ENCODE data around the gene AEBP1.

Gene AEBP1

DNA sequence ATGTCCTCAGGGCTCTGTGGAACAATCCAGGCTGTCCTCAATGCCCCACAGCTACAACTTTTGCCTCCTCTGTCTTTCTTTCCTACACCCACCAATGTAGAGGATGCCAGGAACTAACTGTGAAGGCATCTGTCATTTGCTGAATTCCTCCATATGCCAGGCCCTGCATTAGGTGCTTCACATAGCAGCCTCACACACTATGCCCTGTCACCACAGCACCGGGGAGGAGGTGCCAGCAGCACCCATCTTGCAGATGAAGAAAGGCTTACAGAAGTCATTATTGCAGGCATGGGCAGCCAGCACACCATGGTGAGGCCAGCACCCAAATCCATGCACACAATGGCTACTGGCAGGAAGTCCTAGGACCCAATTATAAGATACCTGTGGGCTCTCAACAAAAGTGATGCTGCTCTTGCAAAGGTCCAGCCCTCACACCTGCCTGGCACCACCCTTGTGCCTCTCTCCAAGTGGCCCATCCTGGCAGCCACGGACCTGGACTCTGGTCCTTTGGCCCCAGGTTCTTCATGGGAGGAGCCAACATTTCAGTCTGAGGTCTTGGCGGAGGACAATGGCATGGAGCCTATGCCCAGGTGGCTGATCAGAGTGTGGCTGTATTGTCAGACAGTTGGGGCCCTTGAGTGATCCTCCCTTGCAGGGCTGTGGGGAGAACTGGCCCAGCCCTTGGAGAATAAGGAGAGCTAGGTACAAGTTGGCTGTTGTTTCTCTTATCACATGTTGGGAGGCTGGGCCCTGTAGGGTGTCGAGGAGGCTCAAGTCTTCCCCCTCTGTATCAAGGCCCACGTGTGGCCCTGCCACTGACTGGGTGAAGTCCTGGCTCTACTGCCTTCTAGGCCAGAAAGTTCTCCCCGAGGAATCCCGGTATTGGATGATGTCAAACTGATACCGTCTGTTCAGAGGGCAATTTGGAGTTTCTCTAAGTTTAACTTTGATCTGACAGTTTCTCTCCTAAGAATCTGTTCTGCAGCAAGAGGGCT, 51.3 kb downstream of the AEBP1 start:
- DNase-seq (ENCODE audit: low spot score): no peak

DNA sequence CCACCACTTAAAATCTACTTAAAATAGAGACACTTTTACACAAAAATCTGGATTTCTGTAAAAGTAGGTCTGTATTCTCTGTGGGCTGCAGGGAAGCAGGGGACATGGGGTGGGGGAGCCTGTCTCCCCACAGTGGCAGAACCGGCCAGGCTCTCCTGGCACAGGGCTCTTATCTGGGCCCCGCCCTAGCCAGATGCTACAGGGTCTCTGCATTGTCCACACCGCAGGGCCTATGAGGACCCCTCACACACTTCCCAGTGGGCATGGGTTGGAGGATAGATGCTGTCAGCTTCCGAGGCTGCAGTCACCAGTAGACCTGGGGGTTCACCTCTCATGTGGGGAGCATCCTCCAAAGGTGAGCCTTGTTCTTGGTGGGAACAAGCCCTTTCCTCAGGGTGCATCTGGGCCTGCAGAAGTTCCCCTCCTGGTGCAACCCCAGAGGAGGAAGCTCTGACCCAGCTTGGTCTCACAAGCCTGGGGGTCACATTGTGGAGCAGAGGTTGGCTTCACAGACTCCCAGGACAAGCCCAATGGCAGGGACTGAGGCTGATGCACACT, 52.4 kb downstream of the AEBP1 start:
- DNase-seq (ENCODE audit: low spot score): no peak

DNA sequence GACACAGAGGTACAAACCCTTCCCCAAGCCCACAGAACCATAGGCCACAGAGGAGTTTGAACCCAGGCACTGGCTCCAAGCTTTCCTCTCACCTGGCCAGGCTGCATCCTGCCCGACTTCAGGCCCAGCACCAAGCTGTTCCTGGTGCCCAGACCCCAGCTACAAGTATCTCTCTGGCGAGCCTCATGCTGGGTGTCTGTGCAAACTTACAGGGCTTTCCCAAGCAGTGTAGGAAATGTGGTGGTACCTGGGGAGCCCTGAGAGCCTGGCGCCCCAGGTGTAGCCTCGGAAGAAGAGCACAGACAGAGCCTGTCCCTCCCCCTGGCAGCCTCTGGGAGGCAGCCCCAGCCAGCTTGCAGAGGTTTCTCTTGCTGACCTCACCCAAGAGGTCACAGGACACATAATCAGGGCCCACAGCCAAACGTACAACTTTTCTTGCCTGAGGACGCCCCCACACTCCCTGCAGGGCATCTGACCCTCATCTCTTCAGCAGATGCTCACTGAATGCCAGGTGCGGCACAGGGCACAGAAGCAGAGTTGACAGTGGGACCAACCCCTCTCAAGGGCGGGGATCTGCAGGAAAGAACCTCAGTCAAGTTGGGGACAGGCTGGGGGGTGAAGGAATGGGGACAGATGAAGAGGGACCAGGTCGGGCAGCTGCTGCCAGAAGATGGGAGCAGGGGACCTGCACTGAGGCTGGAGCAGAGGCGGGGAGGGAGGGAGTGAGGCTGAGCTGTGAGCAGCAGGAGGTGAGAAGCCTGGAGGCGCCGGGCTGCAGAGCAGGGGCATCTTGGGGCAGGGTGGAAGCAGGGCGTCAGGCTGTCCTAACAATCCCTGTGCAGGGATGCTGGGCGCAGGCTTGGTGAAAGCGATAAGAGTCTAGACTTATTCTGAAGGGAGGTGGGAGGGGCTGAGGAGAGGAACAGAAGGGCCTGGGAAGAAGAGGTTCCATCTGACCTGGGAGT, 53.3 kb downstream of the AEBP1 start:
- DNase-seq (ENCODE audit: low spot score): no peak

DNA sequence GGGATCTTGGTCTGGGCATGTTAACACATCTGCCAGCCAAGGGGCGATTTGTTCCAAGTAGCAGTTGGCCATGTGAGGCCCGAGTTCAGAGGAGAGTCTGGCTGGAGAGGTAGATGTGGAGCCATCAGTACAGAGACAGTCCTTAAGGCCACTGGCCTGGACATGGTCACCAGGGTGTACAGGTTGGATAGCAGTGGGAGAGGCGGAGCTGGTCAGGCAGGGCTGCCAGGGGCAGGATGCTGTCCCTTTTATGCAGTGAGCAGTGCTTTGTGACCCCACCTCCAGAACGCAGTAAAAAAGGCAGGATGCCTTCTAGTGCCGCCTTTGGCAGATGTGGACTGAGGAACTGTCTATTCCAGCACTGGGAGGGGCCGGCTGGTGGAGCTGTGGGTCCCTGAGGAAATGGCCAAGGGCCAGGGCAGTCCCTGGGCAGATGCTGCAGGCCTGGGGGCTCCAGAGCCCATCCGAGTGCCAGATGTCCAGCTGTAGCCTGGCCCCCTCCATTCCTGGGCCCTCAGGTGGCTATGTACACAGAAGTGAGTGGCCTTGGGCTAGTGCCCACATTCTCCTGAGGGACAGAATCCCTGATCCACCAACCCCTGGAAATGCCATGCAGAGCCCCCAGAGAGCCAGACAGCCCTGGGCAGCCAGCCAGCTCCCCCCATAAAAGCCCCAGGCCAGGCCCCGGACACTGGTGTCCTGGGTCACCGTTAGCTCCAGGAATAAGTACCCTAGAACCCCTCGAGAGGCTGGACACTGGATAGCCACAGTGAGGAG, 54.1 kb downstream of the AEBP1 start:
- DNase-seq (ENCODE audit: low spot score): no peak

DNA sequence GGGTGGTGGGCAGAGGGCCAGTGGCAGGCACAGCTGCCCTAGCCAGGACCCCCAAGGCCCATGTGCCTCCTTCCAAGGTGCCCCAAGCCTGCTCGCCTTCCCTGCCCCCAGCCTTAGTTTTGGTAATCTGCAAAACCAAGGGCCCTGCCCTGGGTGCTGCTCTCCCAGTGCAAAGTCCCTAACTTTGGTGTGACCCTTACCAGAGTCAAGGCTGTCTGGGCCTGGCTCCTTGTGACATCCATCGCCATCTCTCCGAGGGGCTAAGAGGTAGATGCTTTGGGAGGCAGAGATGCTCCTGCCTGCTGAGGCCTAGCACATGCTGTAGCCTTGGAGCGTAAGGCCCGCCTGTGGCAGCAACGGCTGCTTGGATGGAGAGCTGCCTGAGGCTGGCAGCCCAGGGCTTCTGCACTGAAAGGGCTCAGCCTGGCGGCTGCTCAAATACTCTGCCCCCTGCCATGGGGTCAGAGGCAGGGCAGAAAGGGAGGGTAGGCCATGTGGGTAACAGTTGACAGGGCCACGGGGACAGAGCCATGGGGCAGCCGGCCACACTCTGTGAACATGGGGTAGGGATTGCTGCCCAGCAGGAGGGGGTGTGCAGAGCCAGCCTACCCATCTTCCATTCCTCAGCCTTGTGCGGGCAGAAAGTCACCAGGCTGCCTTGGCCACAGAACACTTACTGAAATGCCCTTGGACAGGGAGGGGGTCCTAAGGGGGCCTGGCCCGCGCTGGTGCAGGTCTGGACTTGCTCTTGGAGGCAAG, 54.9 kb downstream of the AEBP1 start:
- DNase-seq (ENCODE audit: low spot score): no peak

DNA sequence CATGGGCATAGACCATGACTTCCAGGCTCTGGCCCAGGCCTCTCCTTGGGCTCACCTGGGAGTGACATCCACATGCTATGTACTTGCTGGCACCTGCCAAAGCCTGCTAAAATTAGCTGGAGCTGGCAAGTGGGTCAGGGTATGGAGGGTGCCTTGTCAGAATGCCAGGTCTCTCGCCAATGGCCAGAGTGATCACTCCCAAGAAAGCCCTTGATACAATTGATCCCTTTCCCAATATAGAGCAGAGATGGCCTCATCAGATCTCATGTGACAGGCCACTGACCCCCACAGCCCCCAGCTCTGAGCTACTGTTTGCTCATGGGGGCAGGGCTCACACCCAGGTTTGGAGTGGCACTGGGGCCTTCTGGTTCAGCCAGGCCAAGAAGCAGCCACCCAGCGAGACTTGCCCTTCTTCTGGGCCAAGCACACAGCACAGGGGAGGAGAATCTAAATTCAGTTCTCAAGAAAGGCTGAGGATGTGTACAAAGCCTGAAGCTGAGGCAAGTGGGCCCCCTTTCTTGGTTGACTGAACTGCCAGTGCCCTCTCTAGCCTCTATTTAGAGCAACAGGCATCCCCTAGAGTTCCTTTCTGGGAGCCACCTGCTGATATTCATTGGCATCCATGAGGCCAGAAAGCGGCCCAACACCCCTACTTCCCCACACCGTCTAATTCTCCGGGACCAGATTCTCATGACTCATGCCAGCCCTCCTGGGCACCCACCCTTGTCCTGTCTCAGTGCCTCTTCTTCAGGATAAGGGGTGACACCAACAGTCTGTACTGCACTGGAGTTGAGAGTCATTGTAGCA, 55.9 kb downstream of the AEBP1 start:
- DNase-seq (ENCODE audit: low spot score): no peak

DNA sequence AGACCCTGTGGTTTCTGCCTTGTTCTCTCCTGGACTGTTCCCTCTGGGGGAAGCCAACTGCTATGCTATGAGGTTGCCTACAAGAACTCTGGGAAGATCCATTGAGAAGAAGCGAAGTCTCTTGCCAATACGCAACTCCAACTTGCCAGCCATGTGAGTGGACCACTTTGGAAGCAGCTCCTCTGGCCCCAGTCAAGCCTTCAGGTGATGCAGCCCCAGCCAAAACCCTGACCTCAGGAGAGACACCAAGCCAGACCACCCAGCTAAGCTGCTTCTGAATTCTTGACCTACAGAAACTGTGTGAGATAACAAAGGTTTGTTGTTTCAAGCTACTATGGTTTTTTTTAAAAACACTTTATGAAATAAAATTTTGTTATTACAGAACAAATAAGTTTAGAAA, 57.2 kb downstream of the AEBP1 start:
- DNase-seq (ENCODE audit: low spot score): no peak

DNA sequence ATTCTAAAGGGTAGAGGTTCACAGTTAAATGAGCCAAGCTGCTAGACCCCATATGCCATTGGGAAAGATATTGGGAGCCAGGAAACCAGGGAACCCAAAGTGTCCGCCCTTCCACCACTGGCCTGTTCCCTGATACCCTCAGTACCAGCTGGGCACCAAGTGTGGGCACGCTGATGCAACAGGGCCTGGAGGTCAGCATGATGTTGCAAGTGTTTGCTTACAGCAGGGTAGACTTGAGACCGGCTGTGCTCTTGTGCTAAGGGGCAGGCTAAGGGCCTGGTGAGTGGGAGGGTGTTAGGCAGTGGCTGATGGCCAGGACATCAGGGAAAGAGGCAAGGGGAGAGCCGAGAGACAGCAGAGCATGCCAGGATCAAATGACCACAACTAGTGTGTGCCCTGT, 58.0 kb downstream of the AEBP1 start:
- no peak for DNase-seq (ENCODE audit: low spot score)

DNA sequence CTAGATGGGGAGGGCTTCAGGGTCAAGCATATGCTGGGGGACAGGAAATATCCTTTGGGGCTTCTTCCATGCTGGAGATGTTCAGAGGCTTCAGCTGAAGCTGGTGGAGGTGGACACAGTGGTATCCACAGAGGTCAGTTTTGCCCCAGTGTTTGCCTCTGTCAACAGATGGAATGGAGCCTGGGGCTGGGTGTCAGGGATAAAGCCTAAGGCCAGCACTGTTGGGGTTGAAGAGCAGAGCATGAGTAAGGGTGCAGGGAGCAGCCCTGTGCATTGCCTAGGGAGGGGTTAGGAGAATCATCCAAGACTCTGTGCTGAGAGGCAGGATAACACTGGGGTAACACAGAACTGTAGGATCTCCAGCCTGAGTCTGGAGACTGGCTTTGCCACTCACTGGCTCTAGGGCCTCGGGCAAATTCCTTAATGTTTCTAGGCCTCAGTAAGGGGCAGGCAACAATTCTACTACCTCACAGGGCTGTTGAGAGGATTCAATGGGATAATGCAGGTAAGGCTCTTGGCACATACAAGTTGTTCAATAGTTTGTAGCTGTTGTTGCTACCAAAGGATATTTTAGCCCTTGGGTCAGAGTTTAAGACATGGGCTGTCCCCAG, 58.7 kb downstream of the AEBP1 start:
- no peak for DNase-seq (ENCODE audit: low spot score)

DNA sequence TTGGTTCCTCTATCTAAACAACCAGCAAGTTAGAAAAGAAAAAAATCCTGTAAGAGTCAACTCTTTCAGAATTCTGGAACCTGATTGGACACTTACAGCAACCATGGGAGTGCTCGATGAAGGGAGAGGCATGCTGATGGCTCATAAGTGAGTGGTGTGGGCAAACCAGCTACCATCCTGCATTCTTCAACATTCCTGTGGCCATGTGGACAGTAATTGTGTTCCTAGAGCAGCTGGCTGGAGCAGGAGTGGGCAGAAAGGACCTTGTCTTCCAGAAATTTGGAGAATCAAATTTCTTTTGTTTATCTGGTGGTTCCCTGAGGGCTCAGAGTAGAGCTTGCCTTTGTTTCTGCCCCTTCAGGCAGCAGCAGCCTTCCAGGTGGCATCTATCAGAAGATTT, 59.4 kb downstream of the AEBP1 start:
- DNase-seq (ENCODE audit: low spot score): no peak

Data from D341Med (cell line).